GM15510 (cell line): ENCODE data around the gene PTPRK.

ENCODE experiments used
- POLR2A ChIP-seq: IDR thresholded peaks from 3 replicates; pipeline ENCODE4 v1.6.1; 2011; ENCODE audit warnings: borderline replicate concordance; ENCODE audit not compliant: insufficient read length; ENCODE audit errors: extremely low read depth

Gene PTPRK

GRCh38 chr6:128505603-128506002 lies 14.8 kb downstream of the PTPRK start:
- no peak for TF ChIP-seq POLR2A

DNA sequence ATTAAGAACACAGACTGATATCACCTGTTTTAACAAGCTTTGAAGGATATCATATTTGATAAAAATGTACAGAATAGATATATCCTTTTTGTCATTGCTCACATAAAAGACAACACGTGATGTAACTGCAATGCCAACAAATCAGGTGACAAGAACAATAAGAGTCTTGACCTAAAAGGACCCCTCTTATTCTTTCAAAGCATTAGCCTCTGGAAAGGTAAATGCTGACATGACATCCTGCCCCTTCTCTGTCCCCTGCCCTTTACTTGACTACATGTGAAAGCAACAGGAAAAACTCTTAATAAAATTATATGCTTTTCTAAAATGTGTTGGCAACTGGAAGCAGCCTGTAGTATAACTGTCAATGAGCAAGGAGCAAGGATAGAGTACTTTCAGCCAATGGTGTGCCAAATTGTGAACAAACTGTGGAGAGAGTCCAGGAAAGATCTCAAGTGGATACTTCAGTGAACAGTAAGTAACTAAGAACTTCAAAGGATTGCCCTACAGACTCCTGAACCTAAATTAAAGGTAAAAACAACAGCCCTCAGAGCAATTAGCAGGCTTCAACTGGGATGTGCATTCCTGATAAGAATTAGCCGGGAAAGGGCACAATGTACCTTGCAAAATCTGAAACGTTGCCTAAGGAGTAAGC lies 16.3 kb downstream of the PTPRK start:
- no peak for TF ChIP-seq POLR2A

DNA sequence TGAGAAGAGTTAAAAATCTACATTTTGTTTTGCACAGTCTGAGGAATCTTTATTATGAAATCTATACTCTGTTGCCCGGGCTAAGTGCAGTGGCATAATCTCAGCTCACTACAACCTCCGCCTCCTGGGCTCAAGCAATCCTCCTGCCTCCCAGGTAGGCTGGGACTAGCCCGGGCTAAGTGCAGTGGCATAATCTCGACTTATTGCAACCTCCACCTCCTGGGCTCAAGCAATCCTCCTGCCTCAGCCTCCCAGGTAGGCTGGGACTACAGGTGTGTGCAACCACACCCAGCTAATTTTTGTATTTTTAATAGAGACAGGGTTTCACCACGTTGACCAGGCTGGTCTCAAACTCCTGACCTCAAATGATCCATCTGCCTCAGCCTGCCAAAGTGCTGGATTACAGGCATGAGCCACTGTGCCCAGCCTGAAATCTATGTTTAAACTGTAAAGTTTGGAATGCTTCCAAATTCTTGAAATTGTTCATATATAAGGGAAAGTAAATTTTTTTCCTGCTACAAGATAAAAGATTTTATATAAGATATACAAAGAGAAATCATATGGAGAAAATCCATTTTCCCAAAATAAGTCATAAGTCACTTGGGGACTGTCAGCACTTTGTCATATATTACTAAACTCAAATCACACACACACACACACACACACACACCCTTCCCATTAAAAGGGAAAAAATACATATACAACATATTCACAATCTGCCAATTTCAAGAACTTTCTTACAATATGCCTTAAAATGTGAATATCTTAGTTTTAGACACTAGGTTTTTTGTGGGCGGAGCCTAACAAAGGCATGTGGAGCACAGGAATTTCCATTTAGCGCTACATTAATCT lies 19.4 kb downstream of the PTPRK start:
- TF ChIP-seq POLR2A = no peak

- no peak for TF ChIP-seq POLR2A
These were observed 20.4 kb downstream of the PTPRK start for GRCh38 chr6:128500014-128500413.

- TF ChIP-seq POLR2A = no peak
These were observed 21.2 kb downstream of the PTPRK start for GRCh38 chr6:128499079-128499731.

GRCh38 chr6:128498234-128498633 lies 22.2 kb downstream of the PTPRK start:
- TF ChIP-seq POLR2A = no peak

GRCh38 chr6:128495536-128496333 lies 24.7 kb downstream of the PTPRK start:
- no peak for TF ChIP-seq POLR2A

- TF ChIP-seq POLR2A = no peak
These were observed 26.0 kb downstream of the PTPRK start for GRCh38 chr6:128494440-128494839.

GRCh38 chr6:128493877-128494276 lies 26.5 kb downstream of the PTPRK start:
- TF ChIP-seq POLR2A = no peak

- TF ChIP-seq POLR2A = no peak
These were observed 28.0 kb downstream of the PTPRK start for GRCh38 chr6:128492386-128492785.

- TF ChIP-seq POLR2A = no peak
These were observed 28.7 kb downstream of the PTPRK start for GRCh38 chr6:128491610-128492206.

DNA sequence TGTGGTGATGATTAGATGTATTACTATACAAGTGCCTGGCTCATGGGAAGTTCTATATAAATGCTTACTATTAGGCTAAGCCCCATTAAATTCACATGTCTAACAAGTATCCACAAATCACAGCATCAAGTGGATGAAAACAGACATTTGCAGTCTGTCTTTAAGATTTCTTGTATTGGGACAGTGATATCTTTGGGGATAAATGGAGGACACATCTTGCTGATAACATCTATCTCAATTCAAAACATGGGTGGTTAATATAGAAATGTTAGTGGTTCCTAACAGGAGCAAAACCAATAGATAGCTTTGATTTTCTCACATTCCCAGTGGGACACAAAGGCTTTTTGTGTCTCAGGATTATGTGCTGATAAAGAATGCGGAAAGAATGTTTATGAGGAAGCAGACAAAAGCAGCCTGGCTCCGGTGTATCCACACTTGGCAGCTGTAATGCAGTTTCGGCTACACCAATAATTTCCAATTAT lies 29.3 kb downstream of the PTPRK start:
- TF ChIP-seq POLR2A = no peak

DNA sequence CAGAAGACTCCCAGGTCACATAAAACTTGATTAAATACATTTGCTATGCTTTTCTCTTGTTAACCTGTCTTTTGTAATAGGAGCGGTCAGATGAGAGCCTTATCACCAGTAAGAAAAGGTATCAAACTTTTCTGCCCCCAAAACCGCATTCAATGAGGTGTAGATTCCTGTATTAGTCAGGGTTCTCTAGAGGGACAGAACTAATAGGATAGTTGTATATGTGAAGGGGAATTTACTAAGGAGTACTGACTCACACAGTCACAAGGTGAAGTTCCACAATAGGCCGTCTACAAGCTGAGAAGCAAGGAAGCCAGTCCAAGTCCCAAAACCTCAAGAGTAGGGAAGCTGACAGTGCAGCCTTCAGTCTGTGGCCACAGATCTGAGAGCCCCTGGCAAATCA lies 32.7 kb downstream of the PTPRK start:
- TF ChIP-seq POLR2A = no peak

DNA sequence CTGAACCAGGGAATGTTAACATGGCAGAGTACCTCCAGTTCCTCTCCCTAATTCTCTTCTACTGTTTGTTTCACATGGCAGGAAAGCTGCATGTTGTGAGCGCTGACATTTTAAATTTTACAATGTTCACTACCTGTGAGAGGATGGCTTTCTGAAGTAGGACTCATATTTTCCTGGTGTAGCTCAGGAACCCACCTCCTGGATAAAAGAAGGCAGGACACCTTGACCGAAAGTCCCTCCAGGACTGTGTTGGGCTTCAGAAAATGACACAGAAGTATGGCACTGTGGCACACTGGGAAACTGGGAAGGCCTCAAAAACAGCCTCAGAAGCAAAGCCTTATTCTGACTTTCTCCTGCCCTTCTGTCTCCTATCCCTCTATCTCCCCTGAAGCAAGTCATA lies 33.3 kb downstream of the PTPRK start:
- no peak for TF ChIP-seq POLR2A
